ENCODE measurements around the gene PRPS1.
A peak's percentile ranks its signal among the peaks of the same experiment; 100 is the strongest.
"Not testable (repeated sequence)": the region's sequence is repeated elsewhere in the genome, so short reads cannot be mapped to it uniquely, and the experiment has no call there.

PRPS1 gene

GRCh38 chrX:107630031-107630689 lies 1.9 kb downstream of the PRPS1 start:
- no peak for DNase-seq

GRCh38 chrX:107632346-107632745 lies 4.0 kb downstream of the PRPS1 start:
- no peak for DNase-seq

- peak; percentile 9 for DNase-seq
Measured at GRCh38 chrX:107646735-107647134, 18.4 kb downstream of the PRPS1 start.

GRCh38 chrX:107648332-107648731 lies 20.0 kb downstream of the PRPS1 start:
- no peak for DNase-seq

- DNase-seq: no peak
Measured at GRCh38 chrX:107654566-107654871, 26.2 kb downstream of the PRPS1 start.

GRCh38 chrX:107654872-107655761 lies 26.8 kb downstream of the PRPS1 start:
- peak; percentile 54 for DNase-seq

GRCh38 chrX:107656978-107657377 lies 28.7 kb downstream of the PRPS1 start:
- no peak for DNase-seq

- no peak for DNase-seq
Measured at GRCh38 chrX:107658660-107659059, 30.4 kb downstream of the PRPS1 start.

GRCh38 chrX:107659286-107659685 lies 31.0 kb downstream of the PRPS1 start:
- no peak for DNase-seq

GRCh38 chrX:107659768-107660167 lies 31.5 kb downstream of the PRPS1 start:
- peak; percentile 43 for DNase-seq

- no peak for DNase-seq
Measured at GRCh38 chrX:107662145-107662544, 33.8 kb downstream of the PRPS1 start.

GRCh38 chrX:107662824-107663223 lies 34.5 kb downstream of the PRPS1 start:
- no peak for DNase-seq

GRCh38 chrX:107666931-107667330 lies 38.6 kb downstream of the PRPS1 start:
- DNase-seq: no peak

GRCh38 chrX:107667426-107667825 lies 39.1 kb downstream of the PRPS1 start:
- DNase-seq: no peak

- not testable (repeated sequence) for DNase-seq
Measured at GRCh38 chrX:107668710-107669109, 40.4 kb downstream of the PRPS1 start.

- DNase-seq: no peak
Measured at GRCh38 chrX:107669261-107669660, 41.0 kb downstream of the PRPS1 start.

GRCh38 chrX:107669885-107670628 lies 41.7 kb downstream of the PRPS1 start:
- DNase-seq: no peak

GRCh38 chrX:107671256-107671655 lies 42.9 kb downstream of the PRPS1 start:
- DNase-seq: not testable (repeated sequence)

GRCh38 chrX:107672955-107673378 lies 44.7 kb downstream of the PRPS1 start:
- peak; percentile 41 for DNase-seq

- DNase-seq: no peak
Measured at GRCh38 chrX:107673431-107673830, 45.1 kb downstream of the PRPS1 start.

- DNase-seq: peak; percentile 42
Measured at GRCh38 chrX:107673933-107674479, 45.7 kb downstream of the PRPS1 start.

GRCh38 chrX:107674480-107675364 lies 46.4 kb downstream of the PRPS1 start:
- peak; percentile 56 for DNase-seq

GRCh38 chrX:107675365-107675654 lies 47.0 kb downstream of the PRPS1 start:
- no peak for DNase-seq

Data from suppressor macrophage treated with lipopolysaccharide for 4 hours (primary cell).